GM23338 (cell line): Measurements from ENCODE around the gene NR2C2. TPM values are rescaled to one million over a fixed set of nuclear protein-coding genes. Genes with fewer than 3 reads are reported as not detected.

Source experiments
- ATAC-seq: fragments of 200-7000 bp; cut with Tn5 transposase; 3 replicates; pipeline ENCODE4 v1.9.1; 2020
- DNase-seq: peaks from one replicate; pipeline ENCODE4 v3.0.0-alpha.2; 2015; ENCODE audit warnings: low spot score
- H2AFZ ChIP-seq: fragments of 200-600 bp; sonication (generic); 2 replicates; pipeline ENCODE4 v1.8.0; 2016; ENCODE audit warnings: antibody characterized with exemption, mild to moderate bottlenecking, moderate library complexity
- H3F3A ChIP-seq: fragments of 200-600 bp; sonication (generic); replicated peaks from 2 replicates; pipeline ENCODE4 v1.8.0; 2017; ENCODE audit warnings: antibody characterized with exemption, mixed run types, low read depth
- H3K27ac ChIP-seq: fragments of 200-600 bp; sonication (generic); 2 replicates; pipeline ENCODE4 v1.6.1; 2016; ENCODE audit warnings: low read depth
- H3K27me3 ChIP-seq: fragments of 200-600 bp; sonication (generic); 2 replicates; pipeline ENCODE4 v1.8.0; 2016; ENCODE audit warnings: mild to moderate bottlenecking, mixed run types, moderate library complexity; ENCODE audit not compliant: insufficient read depth
- H3K36me3 ChIP-seq: fragments of 200-600 bp; sonication (generic); 2 replicates; pipeline ENCODE4 v1.8.0; 2016; ENCODE audit warnings: mild to moderate bottlenecking; ENCODE audit not compliant: insufficient read depth
- H3K4me1 ChIP-seq: fragments of 200-600 bp; sonication (generic); 2 replicates; pipeline ENCODE4 v1.8.0; 2016; ENCODE audit warnings: mild to moderate bottlenecking, moderate library complexity; ENCODE audit not compliant: insufficient read depth
- H3K4me2 ChIP-seq: fragments of 200-600 bp; sonication (generic); 2 replicates; pipeline ENCODE4 v1.7.1; 2017; ENCODE audit warnings: mixed run types
- H3K4me3 ChIP-seq: fragments of 200-600 bp; sonication (generic); 2 replicates; pipeline ENCODE4 v1.6.1; 2016; ENCODE audit warnings: mixed run types
- H3K79me2 ChIP-seq: fragments of 200-600 bp; sonication (generic); replicated peaks from 2 replicates; pipeline ENCODE4 v1.8.0; 2017; ENCODE audit warnings: mild to moderate bottlenecking; ENCODE audit not compliant: insufficient read depth
- H3K9me2 ChIP-seq: fragments of 200-600 bp; sonication (generic); 2 replicates; pipeline ENCODE4 v1.8.0; 2017; ENCODE audit not compliant: insufficient read depth
- H4K20me1 ChIP-seq: fragments of 200-600 bp; sonication (generic); replicated peaks from 2 replicates; pipeline ENCODE4 v1.8.0; 2017; ENCODE audit warnings: mild to moderate bottlenecking; ENCODE audit not compliant: insufficient read depth
- H3K27ac Mint-ChIP-seq: 2 replicates; pipeline ENCODE4 v1.8.0; 2020; ENCODE audit warnings: inconsistent platforms, mild to moderate bottlenecking, moderate library complexity, mixed read lengths
- H3K27me3 Mint-ChIP-seq: 3 replicates; pipeline ENCODE4 v1.8.0; 2022; ENCODE audit warnings: low read depth, mild to moderate bottlenecking, moderate library complexity, mixed read lengths, inconsistent platforms; ENCODE audit not compliant: insufficient read depth, poor library complexity
- H3K36me3 Mint-ChIP-seq: 3 replicates; pipeline ENCODE4 v1.8.0; 2021; ENCODE audit warnings: low read depth, mild to moderate bottlenecking, inconsistent platforms, moderate library complexity, mixed read lengths
- H3K4me1 Mint-ChIP-seq: 3 replicates; pipeline ENCODE4 v1.8.0; 2020; ENCODE audit warnings: mild to moderate bottlenecking, inconsistent platforms, mixed read lengths
- H3K4me3 Mint-ChIP-seq: 3 replicates; pipeline ENCODE4 v1.8.0; 2021; ENCODE audit warnings: moderate library complexity, mild to moderate bottlenecking, inconsistent platforms, mixed read lengths
- H3K9me3 Mint-ChIP-seq: 3 replicates; pipeline ENCODE4 v1.8.0; 2020; ENCODE audit warnings: moderate library complexity, mild to moderate bottlenecking, inconsistent platforms, mixed read lengths
- CREB1 ChIP-seq: fragments of 250-450 bp; sonication (Bioruptor Pico); IDR thresholded peaks from 2 replicates; pipeline ENCODE4 v1.5.0; 2020; ENCODE audit warnings: low read depth, mild to moderate bottlenecking, moderate library complexity
- EZH2 ChIP-seq: fragments of 200-600 bp; sonication (generic); IDR thresholded peaks from one replicate; pipeline ENCODE4 v1.8.0; 2017; ENCODE audit warnings: antibody characterized with exemption, mild to moderate bottlenecking, low read depth; ENCODE audit not compliant: unreplicated experiment
- EZH2phosphoT487 ChIP-seq: fragments of 200-600 bp; sonication (generic); IDR thresholded peaks from one replicate; pipeline ENCODE4 v1.8.1; 2018; ENCODE audit warnings: antibody characterized with exemption; ENCODE audit not compliant: unreplicated experiment
- JUNB ChIP-seq: IDR thresholded peaks from one replicate; pipeline ENCODE4 v1.6.1; 2016; ENCODE audit warnings: antibody characterized with exemption; ENCODE audit not compliant: unreplicated experiment
- NANOG ChIP-seq: IDR thresholded peaks from 2 replicates; pipeline ENCODE4 v1.6.1; 2016; ENCODE audit warnings: antibody characterized with exemption, borderline replicate concordance
- POLR2AphosphoS5 ChIP-seq: IDR thresholded peaks from 2 replicates; pipeline ENCODE4 v1.6.1; 2016; ENCODE audit warnings: antibody characterized with exemption, low read depth
- STAT1 ChIP-seq: IDR thresholded peaks from one replicate; pipeline ENCODE4 v1.6.1; 2016; ENCODE audit warnings: antibody characterized with exemption; ENCODE audit not compliant: unreplicated experiment
- ZNF114 ChIP-seq: fragments of 250-450 bp; sonication (Bioruptor Pico); IDR thresholded peaks from 2 replicates; pipeline ENCODE4 v1.5.0; 2020; ENCODE audit warnings: mild to moderate bottlenecking, moderate library complexity
- ZNF331 ChIP-seq: fragments of 250-450 bp; sonication (Bioruptor Pico); IDR thresholded peaks from 2 replicates; pipeline ENCODE4 v1.5.0; 2020; ENCODE audit warnings: low read depth, mild to moderate bottlenecking, moderate library complexity
- polyA plus RNA-seq: library from polyadenylated mRNA; unstranded; fragments of >200 nt; fragmentation: Nextera tagmentation; extraction: Ambion mirVana; gene quantifications from 2 replicates; pipeline ENCODE4 v1.2.1, GENCODE V29; 2016
- total RNA-seq: library from RNA; depleted of rRNA; stranded (reverse); fragments of >200 nt; shearing (Covaris generic); gene quantifications from 2 replicates; pipeline ENCODE4 v1.2.3, GENCODE V29; 2014
- TF ChIP-seq, protein P1 (sequence below): fragments of 250-450 bp; sonication (Bioruptor Pico); IDR thresholded peaks from 2 replicates; pipeline ENCODE4 v1.5.0; 2020; ENCODE audit warnings: mild to moderate bottlenecking, moderate library complexity
- TF ChIP-seq, protein P2 (sequence below), 2 experiments: fragments of 200-600 bp in 1 of 2; sonication (generic) in 1 of 2; conservative IDR thresholded peaks; 2 replicates each; pipeline versions ENCODE4 v1.5.1 to v1.6.1; 2016 to 2017; ENCODE audit warnings: antibody characterized with exemption in 2 of 2, low read depth in 2 of 2, mild to moderate bottlenecking in 2 of 2, moderate library complexity in 1 of 2
- TF ChIP-seq, protein P3 (sequence below): IDR thresholded peaks from one replicate; pipeline ENCODE4 v1.6.1; 2018; ENCODE audit warnings: antibody characterized with exemption; ENCODE audit not compliant: unreplicated experiment
- TF ChIP-seq, protein P4 (sequence below): IDR thresholded peaks from 2 replicates; pipeline ENCODE4 v1.6.1; 2016; ENCODE audit warnings: antibody characterized with exemption

The NR2C2 gene
- total and polyA plus RNA-seq, 2 experiments from 2014 or later: 12.0 to 57.2 TPM

GRCh38 chr3:15010664-15011063 is 63.3 kb downstream of the NR2C2 start:
- Histone ChIP-seq H3F3A (no peaks in the 10 kb centered on the region), H2AFZ (no peak overlapping the region), H3K27me3 (no peaks in the 10 kb centered on the region), H3K27ac (no peak overlapping the region), H3K4me2 (no peak overlapping the region), H3K9me2 (no peaks in the 10 kb centered on the region), H4K20me1 (peaks cover 39% of the 10 kb centered on the region), H3K36me3 (peaks cover 17% of the 10 kb centered on the region; the same call in 1 of the 2 replicates), H3K4me1 (no peaks in the 10 kb centered on the region), H3K79me2 (peaks cover 3% of the 10 kb centered on the region; the same call in 1 of the 2 replicates), H3K4me3 (no peak overlapping the region)
- H3K36me3 Mint-ChIP-seq: peaks cover 33% of the 10 kb centered on the region
- DNase-seq (no peak), ATAC-seq (no peak)
- H3K27me3 Mint-ChIP-seq: no peaks in the 10 kb centered on the region
- H3K4me1 Mint-ChIP-seq: no peaks in the 10 kb centered on the region
- TF ChIP-seq ZNF331 (CRISPR knock-in tag) (no peak), EZH2 (no peak), JUNB (no peak), POLR2AphosphoS5 (no peak), CREB1 (CRISPR knock-in tag) (no peak), STAT1 (no peak), EZH2phosphoT487 (no peak), ZNF114 (no peak), NANOG (no peak)
- TF ChIP-seq, protein P1, sequence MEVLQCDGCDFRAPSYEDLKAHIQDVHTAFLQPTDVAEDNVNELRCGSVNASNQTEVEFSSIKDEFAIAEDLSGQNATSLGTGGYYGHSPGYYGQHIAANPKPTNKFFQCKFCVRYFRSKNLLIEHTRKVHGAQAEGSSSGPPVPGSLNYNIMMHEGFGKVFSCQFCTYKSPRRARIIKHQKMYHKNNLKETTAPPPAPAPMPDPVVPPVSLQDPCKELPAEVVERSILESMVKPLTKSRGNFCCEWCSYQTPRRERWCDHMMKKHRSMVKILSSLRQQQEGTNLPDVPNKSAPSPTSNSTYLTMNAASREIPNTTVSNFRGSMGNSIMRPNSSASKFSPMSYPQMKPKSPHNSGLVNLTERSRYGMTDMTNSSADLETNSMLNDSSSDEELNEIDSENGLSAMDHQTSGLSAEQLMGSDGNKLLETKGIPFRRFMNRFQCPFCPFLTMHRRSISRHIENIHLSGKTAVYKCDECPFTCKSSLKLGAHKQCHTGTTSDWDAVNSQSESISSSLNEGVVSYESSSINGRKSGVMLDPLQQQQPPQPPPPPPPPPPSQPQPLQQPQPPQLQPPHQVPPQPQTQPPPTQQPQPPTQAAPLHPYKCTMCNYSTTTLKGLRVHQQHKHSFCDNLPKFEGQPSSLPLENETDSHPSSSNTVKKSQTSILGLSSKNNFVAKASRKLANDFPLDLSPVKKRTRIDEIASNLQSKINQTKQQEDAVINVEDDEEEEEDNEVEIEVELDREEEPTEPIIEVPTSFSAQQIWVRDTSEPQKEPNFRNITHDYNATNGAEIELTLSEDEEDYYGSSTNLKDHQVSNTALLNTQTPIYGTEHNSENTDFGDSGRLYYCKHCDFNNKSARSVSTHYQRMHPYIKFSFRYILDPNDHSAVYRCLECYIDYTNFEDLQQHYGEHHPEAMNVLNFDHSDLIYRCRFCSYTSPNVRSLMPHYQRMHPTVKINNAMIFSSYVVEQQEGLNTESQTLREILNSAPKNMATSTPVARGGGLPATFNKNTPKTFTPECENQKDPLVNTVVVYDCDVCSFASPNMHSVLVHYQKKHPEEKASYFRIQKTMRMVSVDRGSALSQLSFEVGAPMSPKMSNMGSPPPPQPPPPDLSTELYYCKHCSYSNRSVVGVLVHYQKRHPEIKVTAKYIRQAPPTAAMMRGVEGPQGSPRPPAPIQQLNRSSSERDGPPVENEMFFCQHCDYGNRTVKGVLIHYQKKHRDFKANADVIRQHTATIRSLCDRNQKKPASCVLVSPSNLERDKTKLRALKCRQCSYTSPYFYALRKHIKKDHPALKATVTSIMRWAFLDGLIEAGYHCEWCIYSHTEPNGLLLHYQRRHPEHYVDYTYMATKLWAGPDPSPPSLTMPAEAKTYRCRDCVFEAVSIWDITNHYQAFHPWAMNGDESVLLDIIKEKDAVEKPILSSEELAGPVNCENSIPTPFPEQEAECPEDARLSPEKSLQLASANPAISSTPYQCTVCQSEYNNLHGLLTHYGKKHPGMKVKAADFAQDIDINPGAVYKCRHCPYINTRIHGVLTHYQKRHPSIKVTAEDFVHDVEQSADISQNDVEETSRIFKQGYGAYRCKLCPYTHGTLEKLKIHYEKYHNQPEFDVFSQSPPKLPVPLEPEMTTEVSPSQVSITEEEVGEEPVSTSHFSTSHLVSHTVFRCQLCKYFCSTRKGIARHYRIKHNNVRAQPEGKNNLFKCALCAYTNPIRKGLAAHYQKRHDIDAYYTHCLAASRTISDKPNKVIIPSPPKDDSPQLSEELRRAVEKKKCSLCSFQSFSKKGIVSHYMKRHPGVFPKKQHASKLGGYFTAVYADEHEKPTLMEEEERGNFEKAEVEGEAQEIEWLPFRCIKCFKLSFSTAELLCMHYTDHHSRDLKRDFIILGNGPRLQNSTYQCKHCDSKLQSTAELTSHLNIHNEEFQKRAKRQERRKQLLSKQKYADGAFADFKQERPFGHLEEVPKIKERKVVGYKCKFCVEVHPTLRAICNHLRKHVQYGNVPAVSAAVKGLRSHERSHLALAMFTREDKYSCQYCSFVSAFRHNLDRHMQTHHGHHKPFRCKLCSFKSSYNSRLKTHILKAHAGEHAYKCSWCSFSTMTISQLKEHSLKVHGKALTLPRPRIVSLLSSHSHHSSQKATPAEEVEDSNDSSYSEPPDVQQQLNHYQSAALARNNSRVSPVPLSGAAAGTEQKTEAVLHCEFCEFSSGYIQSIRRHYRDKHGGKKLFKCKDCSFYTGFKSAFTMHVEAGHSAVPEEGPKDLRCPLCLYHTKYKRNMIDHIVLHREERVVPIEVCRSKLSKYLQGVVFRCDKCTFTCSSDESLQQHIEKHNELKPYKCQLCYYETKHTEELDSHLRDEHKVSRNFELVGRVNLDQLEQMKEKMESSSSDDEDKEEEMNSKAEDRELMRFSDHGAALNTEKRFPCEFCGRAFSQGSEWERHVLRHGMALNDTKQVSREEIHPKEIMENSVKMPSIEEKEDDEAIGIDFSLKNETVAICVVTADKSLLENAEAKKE (CRISPR knock-in tag): no peak
- TF ChIP-seq, protein P2, sequence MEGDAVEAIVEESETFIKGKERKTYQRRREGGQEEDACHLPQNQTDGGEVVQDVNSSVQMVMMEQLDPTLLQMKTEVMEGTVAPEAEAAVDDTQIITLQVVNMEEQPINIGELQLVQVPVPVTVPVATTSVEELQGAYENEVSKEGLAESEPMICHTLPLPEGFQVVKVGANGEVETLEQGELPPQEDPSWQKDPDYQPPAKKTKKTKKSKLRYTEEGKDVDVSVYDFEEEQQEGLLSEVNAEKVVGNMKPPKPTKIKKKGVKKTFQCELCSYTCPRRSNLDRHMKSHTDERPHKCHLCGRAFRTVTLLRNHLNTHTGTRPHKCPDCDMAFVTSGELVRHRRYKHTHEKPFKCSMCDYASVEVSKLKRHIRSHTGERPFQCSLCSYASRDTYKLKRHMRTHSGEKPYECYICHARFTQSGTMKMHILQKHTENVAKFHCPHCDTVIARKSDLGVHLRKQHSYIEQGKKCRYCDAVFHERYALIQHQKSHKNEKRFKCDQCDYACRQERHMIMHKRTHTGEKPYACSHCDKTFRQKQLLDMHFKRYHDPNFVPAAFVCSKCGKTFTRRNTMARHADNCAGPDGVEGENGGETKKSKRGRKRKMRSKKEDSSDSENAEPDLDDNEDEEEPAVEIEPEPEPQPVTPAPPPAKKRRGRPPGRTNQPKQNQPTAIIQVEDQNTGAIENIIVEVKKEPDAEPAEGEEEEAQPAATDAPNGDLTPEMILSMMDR (conservative IDR thresholded peaks at IDR 0.05; ENCODE audit: low read depth in 2 of 2): no peak
- TF ChIP-seq, protein P3, sequence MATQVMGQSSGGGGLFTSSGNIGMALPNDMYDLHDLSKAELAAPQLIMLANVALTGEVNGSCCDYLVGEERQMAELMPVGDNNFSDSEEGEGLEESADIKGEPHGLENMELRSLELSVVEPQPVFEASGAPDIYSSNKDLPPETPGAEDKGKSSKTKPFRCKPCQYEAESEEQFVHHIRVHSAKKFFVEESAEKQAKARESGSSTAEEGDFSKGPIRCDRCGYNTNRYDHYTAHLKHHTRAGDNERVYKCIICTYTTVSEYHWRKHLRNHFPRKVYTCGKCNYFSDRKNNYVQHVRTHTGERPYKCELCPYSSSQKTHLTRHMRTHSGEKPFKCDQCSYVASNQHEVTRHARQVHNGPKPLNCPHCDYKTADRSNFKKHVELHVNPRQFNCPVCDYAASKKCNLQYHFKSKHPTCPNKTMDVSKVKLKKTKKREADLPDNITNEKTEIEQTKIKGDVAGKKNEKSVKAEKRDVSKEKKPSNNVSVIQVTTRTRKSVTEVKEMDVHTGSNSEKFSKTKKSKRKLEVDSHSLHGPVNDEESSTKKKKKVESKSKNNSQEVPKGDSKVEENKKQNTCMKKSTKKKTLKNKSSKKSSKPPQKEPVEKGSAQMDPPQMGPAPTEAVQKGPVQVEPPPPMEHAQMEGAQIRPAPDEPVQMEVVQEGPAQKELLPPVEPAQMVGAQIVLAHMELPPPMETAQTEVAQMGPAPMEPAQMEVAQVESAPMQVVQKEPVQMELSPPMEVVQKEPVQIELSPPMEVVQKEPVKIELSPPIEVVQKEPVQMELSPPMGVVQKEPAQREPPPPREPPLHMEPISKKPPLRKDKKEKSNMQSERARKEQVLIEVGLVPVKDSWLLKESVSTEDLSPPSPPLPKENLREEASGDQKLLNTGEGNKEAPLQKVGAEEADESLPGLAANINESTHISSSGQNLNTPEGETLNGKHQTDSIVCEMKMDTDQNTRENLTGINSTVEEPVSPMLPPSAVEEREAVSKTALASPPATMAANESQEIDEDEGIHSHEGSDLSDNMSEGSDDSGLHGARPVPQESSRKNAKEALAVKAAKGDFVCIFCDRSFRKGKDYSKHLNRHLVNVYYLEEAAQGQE: no peak
- TF ChIP-seq, protein P4, sequence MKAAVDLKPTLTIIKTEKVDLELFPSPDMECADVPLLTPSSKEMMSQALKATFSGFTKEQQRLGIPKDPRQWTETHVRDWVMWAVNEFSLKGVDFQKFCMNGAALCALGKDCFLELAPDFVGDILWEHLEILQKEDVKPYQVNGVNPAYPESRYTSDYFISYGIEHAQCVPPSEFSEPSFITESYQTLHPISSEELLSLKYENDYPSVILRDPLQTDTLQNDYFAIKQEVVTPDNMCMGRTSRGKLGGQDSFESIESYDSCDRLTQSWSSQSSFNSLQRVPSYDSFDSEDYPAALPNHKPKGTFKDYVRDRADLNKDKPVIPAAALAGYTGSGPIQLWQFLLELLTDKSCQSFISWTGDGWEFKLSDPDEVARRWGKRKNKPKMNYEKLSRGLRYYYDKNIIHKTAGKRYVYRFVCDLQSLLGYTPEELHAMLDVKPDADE: no peak
- H3K27ac Mint-ChIP-seq: no peak overlapping the region
- no peaks in the 10 kb centered on the region for H3K9me3 Mint-ChIP-seq
- no peak overlapping the region for H3K4me3 Mint-ChIP-seq
